Left ventricle myocardium inferior (tissue), 1 donor: ENCODE results near the gene C1QC. TPM values are rescaled to one million over a fixed set of nuclear protein-coding genes. Genes with fewer than 3 reads are reported as not detected.

Experiments
- DNase-seq: peaks from one replicate; pipeline ENCODE4 v3.0.0-alpha.2; 2020
- H3K27ac ChIP-seq: fragments of 200-600 bp; replicated peaks from 2 replicates; pipeline ENCODE4 v1.8.0; 2021
- H3K27me3 ChIP-seq: fragments of 200-600 bp; 2 replicates; pipeline ENCODE4 v1.8.0; 2021; ENCODE audit warnings: low read depth
- H3K36me3 ChIP-seq: fragments of 200-600 bp; 2 replicates; pipeline ENCODE4 v1.8.0; 2021
- H3K4me1 ChIP-seq: fragments of 200-600 bp; 2 replicates; pipeline ENCODE4 v1.8.0; 2021
- H3K4me3 ChIP-seq: fragments of 200-600 bp; 2 replicates; pipeline ENCODE4 v1.8.0; 2021; ENCODE audit warnings: mild to moderate bottlenecking, moderate library complexity
- H3K9me3 ChIP-seq: fragments of 200-600 bp; replicated peaks from 2 replicates; pipeline ENCODE4 v1.8.0; 2021
- intact Hi-C: fragments of 100-400 bp; cut with micrococcal nuclease; formaldehyde crosslinking; loops from one replicate; pipeline ENCODE4 v1.11.0; 2022
- total RNA-seq: library from RNA; stranded (reverse); fragmentation: NEBNext Ultra II Directional; extraction: Animal tissue kit (Norgen Biotek cat#: 25700); gene quantifications from one replicate; pipeline ENCODE4 v1.2.1, GENCODE V29; 2021
- TF ChIP-seq, protein P1 (sequence below): fragments of 200-600 bp; IDR thresholded peaks from 2 replicates; pipeline ENCODE4 v1.8.0; 2021; ENCODE audit warnings: antibody characterized with exemption, mild to moderate bottlenecking, borderline replicate concordance
- donor health status: DM: no; HTN: yes; CAD: no; lungs with severe emphysema.

C1QC gene
- total RNA-seq, 1 donor from 2014 or later = 76.6 TPM

- no peak for DNase-seq
- intact Hi-C loops = no loop called here
- Histone ChIP-seq H3K27ac (no peak overlapping the region), H3K4me3 (no peak overlapping the region), H3K27me3 (peaks cover 79% of the 10 kb centered on the region), H3K4me1 (no peaks in the 10 kb centered on the region), H3K9me3 (no peaks in the 10 kb centered on the region), H3K36me3 (no peaks in the 10 kb centered on the region)
- TF ChIP-seq, protein P1, sequence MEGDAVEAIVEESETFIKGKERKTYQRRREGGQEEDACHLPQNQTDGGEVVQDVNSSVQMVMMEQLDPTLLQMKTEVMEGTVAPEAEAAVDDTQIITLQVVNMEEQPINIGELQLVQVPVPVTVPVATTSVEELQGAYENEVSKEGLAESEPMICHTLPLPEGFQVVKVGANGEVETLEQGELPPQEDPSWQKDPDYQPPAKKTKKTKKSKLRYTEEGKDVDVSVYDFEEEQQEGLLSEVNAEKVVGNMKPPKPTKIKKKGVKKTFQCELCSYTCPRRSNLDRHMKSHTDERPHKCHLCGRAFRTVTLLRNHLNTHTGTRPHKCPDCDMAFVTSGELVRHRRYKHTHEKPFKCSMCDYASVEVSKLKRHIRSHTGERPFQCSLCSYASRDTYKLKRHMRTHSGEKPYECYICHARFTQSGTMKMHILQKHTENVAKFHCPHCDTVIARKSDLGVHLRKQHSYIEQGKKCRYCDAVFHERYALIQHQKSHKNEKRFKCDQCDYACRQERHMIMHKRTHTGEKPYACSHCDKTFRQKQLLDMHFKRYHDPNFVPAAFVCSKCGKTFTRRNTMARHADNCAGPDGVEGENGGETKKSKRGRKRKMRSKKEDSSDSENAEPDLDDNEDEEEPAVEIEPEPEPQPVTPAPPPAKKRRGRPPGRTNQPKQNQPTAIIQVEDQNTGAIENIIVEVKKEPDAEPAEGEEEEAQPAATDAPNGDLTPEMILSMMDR = no peak
Measured at GRCh38 chr1:22658385-22659163, 15.1 kb downstream of the C1QC start.

- no peaks in the 10 kb centered on the region for H3K9me3 ChIP-seq
- H3K27ac ChIP-seq = no peak overlapping the region
- no peaks in the 10 kb centered on the region for H3K36me3 ChIP-seq
- DNase-seq = no peak
- TF ChIP-seq, protein P1 = no peak
- H3K4me1 ChIP-seq = no peaks in the 10 kb centered on the region
- peaks cover 64% of the 10 kb centered on the region for H3K27me3 ChIP-seq
- intact Hi-C loops = no loop called here
- H3K4me3 ChIP-seq = no peak overlapping the region
Measured at GRCh38 chr1:22660716-22661241, 17.3 kb downstream of the C1QC start.

DNA sequence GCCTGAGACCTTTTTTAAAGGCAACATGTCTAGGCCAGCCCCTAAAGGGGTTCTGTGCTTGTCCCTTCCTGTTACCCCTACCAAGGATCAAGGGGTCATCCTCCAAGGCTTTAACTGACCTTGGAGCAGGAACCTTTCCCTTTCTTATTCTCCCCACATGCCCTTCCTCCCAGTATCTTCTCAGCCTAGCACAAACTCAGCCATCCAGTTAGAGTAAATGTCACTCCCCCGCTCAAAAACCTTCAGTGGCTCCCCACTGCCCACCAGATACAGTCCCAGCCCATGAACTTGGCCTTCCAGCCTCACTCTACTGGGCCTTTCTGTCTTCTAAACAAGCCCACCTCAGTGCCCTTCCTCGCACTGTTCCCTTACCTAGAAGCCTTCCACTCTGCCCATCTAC is 18.4 kb downstream of the C1QC start:
- Histone ChIP-seq H3K4me3 (no peak overlapping the region), H3K27ac (no peak overlapping the region), H3K9me3 (no peaks in the 10 kb centered on the region), H3K27me3 (peaks cover 56% of the 10 kb centered on the region), H3K36me3 (no peaks in the 10 kb centered on the region), H3K4me1 (no peaks in the 10 kb centered on the region)
- TF ChIP-seq, protein P1 = no peak
- no peak for DNase-seq
- intact Hi-C loops = no loop called here

DNA sequence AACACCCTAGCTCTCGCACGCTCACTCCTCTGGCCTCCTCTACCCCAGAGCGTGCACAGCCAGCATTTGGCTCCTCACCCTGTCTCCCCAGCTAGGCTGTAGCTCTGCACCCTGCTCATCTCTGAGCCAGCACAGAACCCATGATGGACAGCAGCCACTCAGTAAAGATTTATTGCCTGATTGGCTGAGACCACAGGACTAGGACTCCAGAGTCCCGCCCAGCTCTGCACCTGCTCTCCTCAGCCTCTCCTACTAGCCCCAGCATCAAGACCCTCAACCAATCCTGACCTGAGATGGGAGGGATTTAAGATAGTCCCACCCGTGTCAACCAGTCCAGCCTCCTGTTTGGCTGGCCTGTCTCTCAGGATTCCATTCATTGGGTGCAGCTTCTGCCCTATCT is 18.9 kb downstream of the C1QC start:
- no peak overlapping the region for H3K4me3 ChIP-seq
- peaks cover 56% of the 10 kb centered on the region for H3K27me3 ChIP-seq
- peak; percentile 33 for DNase-seq
- no peak overlapping the region for H3K27ac ChIP-seq
- intact Hi-C loops = no loop called here
- H3K9me3 ChIP-seq = no peaks in the 10 kb centered on the region
- TF ChIP-seq, protein P1 = no peak
- no peaks in the 10 kb centered on the region for H3K36me3 ChIP-seq
- no peaks in the 10 kb centered on the region for H3K4me1 ChIP-seq

GRCh38 chr1:22662986-22663408 is 19.6 kb downstream of the C1QC start:
- H3K27me3 ChIP-seq = peaks cover 52% of the 10 kb centered on the region
- intact Hi-C loops = no loop called here
- TF ChIP-seq, protein P1 = no peak
- H3K4me3 ChIP-seq = no peak overlapping the region
- H3K36me3 ChIP-seq = no peaks in the 10 kb centered on the region
- no peaks in the 10 kb centered on the region for H3K9me3 ChIP-seq
- DNase-seq = no peak
- H3K4me1 ChIP-seq = no peaks in the 10 kb centered on the region
- no peak overlapping the region for H3K27ac ChIP-seq
